B cell (primary cell): ENCODE results near the gene BCAS4. TPM values are rescaled to one million over a fixed set of nuclear protein-coding genes. Genes with fewer than 3 reads are reported as not detected.

ENCODE experiments used
- ATAC-seq: fragments of 200-7000 bp; cut with Tn5 transposase; one replicate; pipeline ENCODE4 v1.10.0; 2021; ENCODE audit warnings: low read depth, mild to moderate bottlenecking, moderate number of reproducible peaks, moderate library complexity
- CTCF ChIA-PET: fragments of 350-600 bp; sonication (Branson Sonifier 250); formaldehyde crosslinking; loops from one replicate; lab custom pipeline; 2021; ENCODE audit warnings: antibody characterized with exemption, inconsistent platforms; lab: Charles Lee
- POLR2A ChIA-PET: fragments of 350-600 bp; sonication (Branson Sonifier 250); formaldehyde crosslinking; loops from one replicate; lab custom pipeline; 2021; ENCODE audit warnings: antibody characterized with exemption; lab: Charles Lee
- DNase-seq: peaks from one replicate; pipeline ENCODE4 v3.0.0; 2013
- H2AFZ ChIP-seq: 2 replicates; pipeline ENCODE4 v1.6.1; 2012; ENCODE audit warnings: mild to moderate bottlenecking, low read depth, low read length; ENCODE audit not compliant: insufficient read depth, poor library complexity, severe bottlenecking
- H3K27ac ChIP-seq, 2 donors: 1 replicate in 1 of 2; 2 replicates in 1 of 2; pipeline ENCODE4 v1.5.1; 2012 to 2013; ENCODE audit warnings: low read length in 2 of 2, mild to moderate bottlenecking in 2 of 2, moderate library complexity in 1 of 2
- H3K27me3 ChIP-seq, 4 experiments: fragments of 200-600 bp in 1 of 4; sonication (generic) in 1 of 4; replicated peaks in 1 of 4; 1 replicate in 2 of 4; 2 replicates in 2 of 4; pipeline versions ENCODE4 v1.6.1 to v1.7.0; 2013 to 2016; ENCODE audit warnings: low read length in 3 of 4, mild to moderate bottlenecking in 2 of 4, mixed read lengths in 1 of 4, moderate library complexity in 1 of 4; ENCODE audit not compliant: insufficient read depth in 4 of 4, control insufficient read depth in 3 of 4; ENCODE audit errors: control extremely low read depth in 1 of 4
- H3K36me3 ChIP-seq, 2 experiments: replicated peaks in 1 of 2; 1 replicate in 1 of 2; 2 replicates in 1 of 2; pipeline versions ENCODE4 v1.6.1 to v1.7.1; 2013; ENCODE audit warnings: low read length in 1 of 2; ENCODE audit not compliant: insufficient read depth in 2 of 2, control insufficient read depth in 1 of 2; ENCODE audit errors: control extremely low read depth in 1 of 2, extremely low read depth in 1 of 2
- H3K4me1 ChIP-seq, 2 donors: fragments of 200-600 bp in 1 of 2; sonication (generic) in 1 of 2; 1 replicate in 1 of 2; 2 replicates in 1 of 2; pipeline versions ENCODE4 v1.5.1 to v1.6.1; 2013 to 2017; ENCODE audit warnings: low read length in 2 of 2; ENCODE audit not compliant: control insufficient read depth in 2 of 2, insufficient read depth in 2 of 2
- H3K4me2 ChIP-seq: replicated peaks from 2 replicates; pipeline ENCODE3; 2012; ENCODE audit warnings: mild to moderate bottlenecking, low read depth, low read length; ENCODE audit not compliant: poor library complexity, severe bottlenecking
- H3K4me3 ChIP-seq, 5 experiments: fragments of 200-600 bp in 1 of 5; sonication (generic) in 1 of 5; 1 replicate in 3 of 5; 2 replicates in 2 of 5; pipeline versions ENCODE4 v1.5.1 to v1.7.0; 2011 to 2016; ENCODE audit warnings: low read length in 4 of 5, mild to moderate bottlenecking in 4 of 5, low read depth in 2 of 5, control low read depth in 1 of 5, moderate library complexity in 1 of 5; ENCODE audit not compliant: insufficient read depth in 1 of 5; ENCODE audit errors: control extremely low read depth in 1 of 5, extremely low read depth in 1 of 5
- H3K79me2 ChIP-seq: fragments of 200-600 bp; sonication (generic); one replicate; pipeline ENCODE4 v1.6.0; 2016; ENCODE audit warnings: low read length; ENCODE audit not compliant: control insufficient read depth, insufficient read depth
- H3K9ac ChIP-seq: fragments of 200-600 bp; sonication (generic); 2 replicates; pipeline ENCODE4 v1.6.1; 2017; ENCODE audit warnings: mild to moderate bottlenecking, low read length, moderate library complexity
- H3K9me3 ChIP-seq, 3 donors: one replicate each; pipeline versions ENCODE4 v1.6.1 to v1.7.1; 2013; ENCODE audit warnings: low read length in 2 of 3; ENCODE audit not compliant: control insufficient read depth in 2 of 3, insufficient read depth in 1 of 3; ENCODE audit errors: control extremely low read depth in 1 of 3
- H4K20me1 ChIP-seq: 2 replicates; pipeline ENCODE4 v1.6.0; 2012; ENCODE audit warnings: mild to moderate bottlenecking, low read length; ENCODE audit not compliant: insufficient read depth, control insufficient read depth, poor library complexity, severe bottlenecking
- H3K27ac Mint-ChIP-seq: one replicate; pipeline ENCODE4 v1.8.0; 2021; ENCODE audit warnings: mixed read lengths
- H3K27me3 Mint-ChIP-seq: one replicate; pipeline ENCODE4 v1.8.0; 2021; ENCODE audit warnings: mixed read lengths
- H3K4me1 Mint-ChIP-seq: one replicate; pipeline ENCODE4 v1.8.0; 2021; ENCODE audit warnings: mixed read lengths
- H3K4me3 Mint-ChIP-seq: one replicate; pipeline ENCODE4 v1.8.0; 2021; ENCODE audit warnings: mixed read lengths
- H3K9me3 Mint-ChIP-seq: one replicate; pipeline ENCODE4 v1.8.0; 2022; ENCODE audit warnings: mixed read lengths; ENCODE audit not compliant: insufficient read depth
- CTCF ChIP-seq: fragments of 200-600 bp; IDR thresholded peaks from one replicate; pipeline ENCODE4 v1.8.0; 2022; ENCODE audit warnings: antibody characterized with exemption, mild to moderate bottlenecking
- EZH2 ChIP-seq: IDR thresholded peaks from 2 replicates; pipeline ENCODE4 v1.6.1; 2012; ENCODE audit warnings: borderline replicate concordance, low read depth, mild to moderate bottlenecking, moderate library complexity, low read length; ENCODE audit not compliant: insufficient read depth, poor library complexity, severe bottlenecking
- WGBS: methylation state at CpG from one replicate; pipeline ENCODE4 v1.1.5; 2013; ENCODE audit warnings: missing lambda C conversion rate; ENCODE audit not compliant: insufficient coverage; 5-methylcytosine and 5-hydroxymethylcytosine counted together
- intact Hi-C: fragments of 100-400 bp; cut with micrococcal nuclease; formaldehyde crosslinking; loops from one replicate; pipeline ENCODE4 v1.10.0; 2022
- polyA plus RNA-seq: library from polyadenylated mRNA; depleted of rRNA; stranded (reverse); fragments of >200 nt; gene quantifications from 2 replicates; pipeline ENCODE4 v1.2.3, GENCODE V29; 2012
- total RNA-seq, 2 donors: library from RNA; stranded (reverse); fragments of 120-200 nt in 1 of 2; gene quantifications; 1 replicate in 1 of 2; 2 replicates in 1 of 2; pipeline versions ENCODE4 v1.2.3 to v1.2.4, GENCODE V29; 2013 to 2022

Gene BCAS4
- total and polyA plus RNA-seq, 2 donors (not counting 1 experiment from before 2014, with no cell fraction given): 44.8 to 88.2 TPM

- H3K27me3 ChIP-seq: no peaks in the 10 kb centered on the region
- peaks cover 100% of the 10 kb centered on the region for H3K79me2 ChIP-seq
- no peak overlapping the region for H3K27ac ChIP-seq
- peaks cover 5 to 14% of the 10 kb centered on the region in 2 experiments for H3K36me3 ChIP-seq
- CTCF ChIA-PET: interaction anchor here (1.6 to 2.4 kb wide), 2 partner anchors 11 to 120 kb away, joined by 6 read pairs; no protein-coding TSS in a partner anchor
- DNase-seq: no peak
- Mint-ChIP-seq H3K4me1 (peaks cover 66% of the 10 kb centered on the region), H3K27ac (peak overlapping the region; percentile 41), H3K27me3 (no peaks in the 10 kb centered on the region), H3K9me3 (no peaks in the 10 kb centered on the region), H3K4me3 (no peak overlapping the region)
- no peak for ATAC-seq
- POLR2A ChIA-PET: no interaction called here
- H4K20me1 ChIP-seq: peaks cover 67% of the 10 kb centered on the region
- intact Hi-C loops: no loop called here
- H3K4me3 ChIP-seq: no peak overlapping the region
- H3K4me1 ChIP-seq: peaks cover 10 to 25% of the 10 kb centered on the region in 2 donors
- no peak overlapping the region for H3K4me2 ChIP-seq
- no peak overlapping the region for H3K9ac ChIP-seq
- no peaks in the 10 kb centered on the region for H3K9me3 ChIP-seq
- TF ChIP-seq CTCF: no peak
- no peak for TF ChIP-seq EZH2
- no peak overlapping the region for H2AFZ ChIP-seq
- WGBS: no CpG with 5 or more reads among the region's 3 CpGs
These were observed 116.2 kb downstream of the BCAS4 start for GRCh38 chr20:50911030-50911429.

- POLR2A ChIA-PET: no interaction called here
- DNase-seq: no peak
- Mint-ChIP-seq H3K4me1 (peaks cover 68% of the 10 kb centered on the region), H3K27ac (peak overlapping the region; percentile 56), H3K27me3 (no peaks in the 10 kb centered on the region), H3K4me3 (peak overlapping the region; percentile 60), H3K9me3 (no peaks in the 10 kb centered on the region)
- WGBS: no CpG with 5 or more reads among the region's 1 CpG
- intact Hi-C loops: no loop called here
- H3K79me2 ChIP-seq: peaks cover 100% of the 10 kb centered on the region
- no peak for ATAC-seq
- H4K20me1 ChIP-seq: peaks cover 67% of the 10 kb centered on the region
- TF ChIP-seq CTCF (no peak), EZH2 (no peak)
- no peak overlapping the region for H3K9ac ChIP-seq
- CTCF ChIA-PET: interaction anchor here (0.9 to 2.4 kb wide), 5 partner anchors 11 to 121 kb away, joined by 4 to 8 read pairs (median 6); no protein-coding TSS in a partner anchor
- no peak overlapping the region for H3K27ac ChIP-seq
- peaks cover 17 to 32% of the 10 kb centered on the region in 2 donors for H3K4me1 ChIP-seq
- no peaks in the 10 kb centered on the region for H3K9me3 ChIP-seq
- H3K27me3 ChIP-seq: no peaks in the 10 kb centered on the region
- no peak overlapping the region for H3K4me3 ChIP-seq
- no peak overlapping the region for H3K4me2 ChIP-seq
- H2AFZ ChIP-seq: no peak overlapping the region
- peaks cover 6 to 14% of the 10 kb centered on the region in 2 experiments for H3K36me3 ChIP-seq
These were observed 116.9 kb downstream of the BCAS4 start for GRCh38 chr20:50911716-50912115.
